GM20000 (cell line): ENCODE results near the gene CFAP45.

Source experiments
- DNase-seq: peaks from one replicate; pipeline ENCODE4 v3.0.0; 2012; ENCODE audit warnings: low spot score
- TF ChIP-seq, protein P1 (sequence below): IDR thresholded peaks from 2 replicates; pipeline ENCODE4 v1.5.1; 2012; ENCODE audit warnings: mild to moderate bottlenecking, control low read depth; ENCODE audit errors: extremely low read depth, missing control alignments

The CFAP45 gene

GRCh38 chr1:159924791-159925718, 25.1 kb upstream of the CFAP45 start, which contains the start of gene TAGLN2:
TSS of gene TAGLN2 (minus strand) at chr1:159925507. CDS start at chr1:159920509, 4,998 bp downstream.
- TF ChIP-seq, protein P1, sequence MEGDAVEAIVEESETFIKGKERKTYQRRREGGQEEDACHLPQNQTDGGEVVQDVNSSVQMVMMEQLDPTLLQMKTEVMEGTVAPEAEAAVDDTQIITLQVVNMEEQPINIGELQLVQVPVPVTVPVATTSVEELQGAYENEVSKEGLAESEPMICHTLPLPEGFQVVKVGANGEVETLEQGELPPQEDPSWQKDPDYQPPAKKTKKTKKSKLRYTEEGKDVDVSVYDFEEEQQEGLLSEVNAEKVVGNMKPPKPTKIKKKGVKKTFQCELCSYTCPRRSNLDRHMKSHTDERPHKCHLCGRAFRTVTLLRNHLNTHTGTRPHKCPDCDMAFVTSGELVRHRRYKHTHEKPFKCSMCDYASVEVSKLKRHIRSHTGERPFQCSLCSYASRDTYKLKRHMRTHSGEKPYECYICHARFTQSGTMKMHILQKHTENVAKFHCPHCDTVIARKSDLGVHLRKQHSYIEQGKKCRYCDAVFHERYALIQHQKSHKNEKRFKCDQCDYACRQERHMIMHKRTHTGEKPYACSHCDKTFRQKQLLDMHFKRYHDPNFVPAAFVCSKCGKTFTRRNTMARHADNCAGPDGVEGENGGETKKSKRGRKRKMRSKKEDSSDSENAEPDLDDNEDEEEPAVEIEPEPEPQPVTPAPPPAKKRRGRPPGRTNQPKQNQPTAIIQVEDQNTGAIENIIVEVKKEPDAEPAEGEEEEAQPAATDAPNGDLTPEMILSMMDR: no peak
- DNase-seq: peak; percentile 96

- TF ChIP-seq, protein P1: no peak
- peak; percentile 85 for DNase-seq
These were observed 24.2 kb upstream of the CFAP45 start for GRCh38 chr1:159924025-159924790.

GRCh38 chr1:159923203-159924024, 23.4 kb upstream of the CFAP45 start:
- peak; percentile 86 for DNase-seq
- TF ChIP-seq, protein P1: no peak

DNA sequence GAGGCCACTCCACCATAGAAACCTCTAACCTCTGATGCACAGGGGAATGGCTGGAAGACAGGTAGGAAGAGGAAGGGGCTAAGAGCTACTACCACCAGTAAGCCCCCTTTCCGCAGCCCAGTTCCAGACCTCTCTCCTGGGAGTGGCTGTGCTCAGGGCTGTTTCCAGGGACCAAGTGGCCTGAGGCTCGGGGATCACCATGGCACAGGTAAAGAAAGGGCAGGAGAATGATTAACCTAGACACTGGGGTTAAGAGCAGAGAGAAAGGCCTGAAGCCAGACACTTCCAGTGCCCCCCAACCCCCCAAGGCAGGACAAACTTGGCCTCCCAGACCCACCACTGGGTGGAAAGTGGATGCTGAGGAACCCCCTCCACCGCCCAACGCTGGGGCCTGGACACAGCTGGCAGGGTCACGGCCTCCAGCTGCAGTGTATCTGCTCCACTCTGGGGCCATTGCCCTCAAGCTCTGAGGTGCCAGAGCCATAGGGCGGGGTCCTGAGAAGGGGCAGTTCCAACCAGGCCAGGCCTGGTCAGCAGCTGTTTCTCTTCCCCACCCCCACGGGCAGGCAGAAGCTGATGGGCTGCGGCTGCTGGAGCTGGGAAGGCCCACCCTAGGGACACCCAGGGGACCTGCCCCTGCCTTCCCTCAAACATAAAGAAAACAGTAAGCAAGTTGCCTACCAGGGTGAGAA, 22.7 kb upstream of the CFAP45 start:
- no peak for DNase-seq

GRCh38 chr1:159921700-159922504, 21.9 kb upstream of the CFAP45 start:
- DNase-seq: no peak

More for the DNA sequence above, 22.7 kb upstream of the CFAP45 start:
- TF ChIP-seq, protein P1: no peak

More at GRCh38 chr1:159921700-159922504, 21.9 kb upstream of the CFAP45 start:
- TF ChIP-seq, protein P1: no peak
